Vagina (tissue), 2 donors: ENCODE results near the gene LRRC4C. TPM values are rescaled to one million over a fixed set of nuclear protein-coding genes. Genes with fewer than 3 reads are reported as not detected.

Experiments used
- DNase-seq, 2 donors: peaks; one replicate each; pipeline ENCODE4 v3.0.0-alpha.2; 2017; ENCODE audit errors: extremely low spot score in 2 of 2
- H3K27ac ChIP-seq: fragments of 200-600 bp; sonication (generic); one replicate; pipeline ENCODE4 v1.5.1; 2019
- H3K27me3 ChIP-seq: fragments of 200-600 bp; sonication (generic); one replicate; pipeline ENCODE4 v1.5.1; 2019
- H3K36me3 ChIP-seq, 2 donors: fragments of 200-600 bp; sonication (generic); one replicate each; pipeline ENCODE4 v1.5.1; 2017 to 2019
- H3K4me1 ChIP-seq: fragments of 200-600 bp; sonication (generic); one replicate; pipeline ENCODE4 v1.5.1; 2019
- H3K4me3 ChIP-seq, 2 donors: fragments of 200-600 bp; sonication (generic); 1 replicate in 1 of 2; 2 replicates in 1 of 2; pipeline ENCODE4 v1.5.1; 2016 to 2019
- H3K9me3 ChIP-seq: fragments of 200-600 bp; sonication (generic); one replicate; pipeline ENCODE4 v1.5.1; 2019
- CTCF ChIP-seq, 3 experiments: fragments of 450-650 bp in 2 of 3; fragments of 200-600 bp in 1 of 3; sonication (generic) in 1 of 3; IDR thresholded peaks; one replicate each; pipeline ENCODE4 v1.5.1; 2017 to 2019; ENCODE audit warnings: antibody characterized with exemption in 3 of 3, mild to moderate bottlenecking in 2 of 3, moderate library complexity in 2 of 3
- POLR2A ChIP-seq, 2 donors: fragments of 450-650 bp; IDR thresholded peaks; one replicate each; pipeline ENCODE4 v1.6.1; 2017; ENCODE audit warnings: antibody characterized with exemption in 2 of 2, mild to moderate bottlenecking in 2 of 2, moderate library complexity in 2 of 2
- POLR2AphosphoS5 ChIP-seq, 2 donors: sonication (generic); formaldehyde crosslinking; IDR thresholded peaks; one replicate each; pipeline ENCODE4 v1.9.0; 2017; ENCODE audit warnings: antibody characterized with exemption in 2 of 2, mild to moderate bottlenecking in 2 of 2, low read depth in 1 of 2; ENCODE audit not compliant: insufficient read depth in 1 of 2
- intact Hi-C: fragments of 100-400 bp; cut with DNase I; formaldehyde crosslinking; loops from one replicate; pipeline ENCODE4 v1.15.1; 2023
- total RNA-seq: library from RNA; depleted of rRNA; stranded (reverse); fragments of >200 nt; gene quantifications from one replicate; pipeline ENCODE4 v1.2.3, GENCODE V29; 2016

The LRRC4C gene
- total RNA-seq, 1 donor from 2014 or later, result 5.6 TPM

- Histone ChIP-seq H3K4me1 (no peaks in the 10 kb centered on the region), H3K27me3 (no peaks in the 10 kb centered on the region), H3K4me3 (no peak overlapping the region), H3K27ac (no peak overlapping the region), H3K36me3 (no peaks in the 10 kb centered on the region), H3K9me3 (no peaks in the 10 kb centered on the region)
- no peak for DNase-seq
- intact Hi-C loops, result no loop called here
- TF ChIP-seq POLR2AphosphoS5 (IDR thresholded peaks at IDR 0.05; ENCODE audit: insufficient read depth in 1 of 2, low read depth in 1 of 2) (no peak), CTCF (IDR thresholded peaks at IDR 0.05) (no peak), POLR2A (IDR thresholded peaks at IDR 0.05) (no peak)
Observed at GRCh38 chr11:40370821-40371616, 1088.4 kb downstream of the LRRC4C start.

- no peak overlapping the region for H3K4me3 ChIP-seq
- H3K27ac ChIP-seq, result no peak overlapping the region
- no peaks in the 10 kb centered on the region for H3K4me1 ChIP-seq
- intact Hi-C loops, result no loop called here
- H3K27me3 ChIP-seq, result no peaks in the 10 kb centered on the region
- TF ChIP-seq POLR2AphosphoS5 (IDR thresholded peaks at IDR 0.05; ENCODE audit: insufficient read depth in 1 of 2, low read depth in 1 of 2) (no peak), POLR2A (IDR thresholded peaks at IDR 0.05) (no peak), CTCF (IDR thresholded peaks at IDR 0.05) (no peak)
- DNase-seq, result no peak
- no peaks in the 10 kb centered on the region for H3K36me3 ChIP-seq
- no peaks in the 10 kb centered on the region for H3K9me3 ChIP-seq
Observed at GRCh38 chr11:40360206-40360798, 1099.2 kb downstream of the LRRC4C start.

GRCh38 chr11:40354121-40354520 is 1105.3 kb downstream of the LRRC4C start:
- TF ChIP-seq POLR2A (IDR thresholded peaks at IDR 0.05) (no peak), CTCF (IDR thresholded peaks at IDR 0.05) (no peak), POLR2AphosphoS5 (IDR thresholded peaks at IDR 0.05; ENCODE audit: insufficient read depth in 1 of 2, low read depth in 1 of 2) (no peak)
- H3K4me3 ChIP-seq, result no peak overlapping the region

GRCh38 chr11:40340911-40341310 is 1118.5 kb downstream of the LRRC4C start:
- Histone ChIP-seq H3K36me3 (no peaks in the 10 kb centered on the region), H3K9me3 (no peaks in the 10 kb centered on the region), H3K4me1 (no peaks in the 10 kb centered on the region), H3K27ac (no peak overlapping the region), H3K4me3 (no peak overlapping the region), H3K27me3 (no peaks in the 10 kb centered on the region)
- TF ChIP-seq CTCF (IDR thresholded peaks at IDR 0.05) (no peak), POLR2AphosphoS5 (IDR thresholded peaks at IDR 0.05; ENCODE audit: insufficient read depth in 1 of 2, low read depth in 1 of 2) (no peak), POLR2A (IDR thresholded peaks at IDR 0.05) (no peak)
- intact Hi-C loops, result no loop called here
- DNase-seq, result no peak

More at GRCh38 chr11:40354121-40354520, 1105.3 kb downstream of the LRRC4C start:
- no peak for DNase-seq
- no peaks in the 10 kb centered on the region for H3K9me3 ChIP-seq
- H3K27ac ChIP-seq, result no peak overlapping the region
- no peaks in the 10 kb centered on the region for H3K4me1 ChIP-seq
- no peaks in the 10 kb centered on the region for H3K27me3 ChIP-seq
- H3K36me3 ChIP-seq, result no peaks in the 10 kb centered on the region
- intact Hi-C loops, result no loop called here

- intact Hi-C loops, result no loop called here
- TF ChIP-seq POLR2AphosphoS5 (IDR thresholded peaks at IDR 0.05; ENCODE audit: insufficient read depth in 1 of 2, low read depth in 1 of 2), result no peak
- no peak for TF ChIP-seq CTCF (IDR thresholded peaks at IDR 0.05)
- TF ChIP-seq POLR2A (IDR thresholded peaks at IDR 0.05), result no peak
- no peaks in the 10 kb centered on the region for H3K36me3 ChIP-seq
- H3K4me3 ChIP-seq, result no peak overlapping the region
- no peak overlapping the region for H3K27ac ChIP-seq
- H3K27me3 ChIP-seq, result no peaks in the 10 kb centered on the region
- DNase-seq, result no peak
- H3K9me3 ChIP-seq, result no peaks in the 10 kb centered on the region
- no peaks in the 10 kb centered on the region for H3K4me1 ChIP-seq
Observed at GRCh38 chr11:40338739-40339138, 1120.7 kb downstream of the LRRC4C start.
